SK-N-SH (cell line): Measurements from ENCODE around the gene SLC2A10. TPM values are rescaled to one million over a fixed set of nuclear protein-coding genes. Genes with fewer than 3 reads are reported as not detected.

Experiments
- CTCF ChIA-PET: fragments of 300-600, 350-600 bp; formaldehyde crosslinking; extraction: SDS; loops from one replicate; lab custom pipeline; 2021; lab: Yijun Ruan, JAX
- POLR2A ChIA-PET: fragments of 350-600 bp; sonication (Branson Sonifier 250); formaldehyde crosslinking; extraction: SDS; loops from one replicate; lab custom pipeline; 2020; ENCODE audit warnings: antibody characterized with exemption, inconsistent platforms; lab: Yijun Ruan, JAX
- DNase-seq: peaks from one replicate; pipeline ENCODE4 v3.0.0; 2012
- H2AFZ ChIP-seq: fragments of 200-600 bp; sonication (generic); 2 replicates; pipeline ENCODE4 v1.8.1; 2016; ENCODE audit warnings: antibody characterized with exemption, mild to moderate bottlenecking, low read depth
- H3F3A ChIP-seq: fragments of 200-600 bp; sonication (generic); replicated peaks from 2 replicates; pipeline ENCODE3; 2016; ENCODE audit warnings: antibody characterized with exemption, mild to moderate bottlenecking; ENCODE audit not compliant: insufficient read depth
- H3K27ac ChIP-seq, 2 experiments: fragments of 200-500 bp in 1 of 2; fragments of 200-600 bp in 1 of 2; sonication (Bioruptor generic) in 1 of 2; sonication (generic), shearing (Covaris generic) in 1 of 2; 2 replicates each; pipeline versions ENCODE4 v1.5.1 to v1.6.1; 2014 to 2016; ENCODE audit warnings: low read depth in 2 of 2, inconsistent platforms in 1 of 2, low read length in 1 of 2, mild to moderate bottlenecking in 1 of 2, mixed read lengths in 1 of 2
- H3K27me3 ChIP-seq: fragments of 200-600 bp; sonication (generic), shearing (Covaris generic); 2 replicates; pipeline ENCODE4 v1.6.1; 2016; ENCODE audit warnings: mixed run types; ENCODE audit not compliant: insufficient read depth
- H3K36me3 ChIP-seq, 2 experiments: fragments of 200-500 bp in 1 of 2; fragments of 200-600 bp in 1 of 2; sonication (Bioruptor generic) in 1 of 2; sonication (generic) in 1 of 2; replicated peaks in 1 of 2; 2 replicates each; pipeline versions ENCODE3 to v1.5.1; 2014 to 2016; ENCODE audit warnings: low read length in 1 of 2, mild to moderate bottlenecking in 1 of 2; ENCODE audit not compliant: insufficient read depth in 2 of 2, control insufficient read depth in 1 of 2
- H3K4me1 ChIP-seq, 2 experiments: fragments of 200-500 bp in 1 of 2; fragments of 200-600 bp in 1 of 2; sonication (Bioruptor generic) in 1 of 2; sonication (generic), shearing (Covaris generic) in 1 of 2; 2 replicates each; pipeline versions ENCODE4 v1.5.1 to v1.6.1; 2014 to 2016; ENCODE audit warnings: low read depth in 1 of 2, low read length in 1 of 2, mixed run types in 1 of 2; ENCODE audit not compliant: insufficient read depth in 2 of 2, control insufficient read depth in 1 of 2
- H3K4me2 ChIP-seq: fragments of 200-600 bp; sonication (generic), shearing (Covaris generic); 2 replicates; pipeline ENCODE4 v1.6.1; 2017; ENCODE audit warnings: mixed run types
- H3K4me3 ChIP-seq, 2 experiments: fragments of 200-500 bp in 1 of 2; fragments of 200-600 bp in 1 of 2; sonication (Bioruptor generic) in 1 of 2; sonication (generic), shearing (Covaris generic) in 1 of 2; 2 replicates each; pipeline versions ENCODE4 v1.5.1 to v1.8.1; 2014 to 2016; ENCODE audit warnings: low read depth in 2 of 2, inconsistent platforms in 1 of 2, low read length in 1 of 2, mild to moderate bottlenecking in 1 of 2, mixed read lengths in 1 of 2, moderate library complexity in 1 of 2
- H3K79me2 ChIP-seq: fragments of 200-600 bp; sonication (generic); 2 replicates; pipeline ENCODE4 v1.8.1; 2017; ENCODE audit warnings: mild to moderate bottlenecking; ENCODE audit not compliant: insufficient read depth
- H3K9ac ChIP-seq: fragments of 200-600 bp; sonication (generic); 2 replicates; pipeline ENCODE4 v1.6.1; 2017; ENCODE audit warnings: mixed run types
- H3K9me2 ChIP-seq: fragments of 200-600 bp; sonication (generic); 2 replicates; pipeline ENCODE4 v1.6.1; 2017; ENCODE audit warnings: mixed run types
- H3K9me3 ChIP-seq: fragments of 200-600 bp; sonication (generic); 2 replicates; pipeline ENCODE4 v1.6.1; 2017; ENCODE audit warnings: mixed run types, mild to moderate bottlenecking, moderate library complexity
- H4K20me1 ChIP-seq: fragments of 200-600 bp; sonication (generic); 2 replicates; pipeline ENCODE4 v1.6.1; 2017; ENCODE audit warnings: mild to moderate bottlenecking, mixed run types; ENCODE audit not compliant: insufficient read depth
- ELF1 ChIP-seq: IDR thresholded peaks from 2 replicates; pipeline ENCODE4 v1.4.0; 2012
- EZH2phosphoT487 ChIP-seq: fragments of 200-600 bp; sonication (generic); IDR thresholded peaks from 2 replicates; pipeline ENCODE4 v1.6.1; 2017; ENCODE audit warnings: low read depth, mixed run types, mild to moderate bottlenecking, antibody characterized with exemption, moderate library complexity, borderline replicate concordance
- FOXM1 ChIP-seq: IDR thresholded peaks from 2 replicates; pipeline ENCODE4 v1.4.0; 2012; ENCODE audit warnings: low read depth, mild to moderate bottlenecking
- GATA2 ChIP-seq: sonication (generic); formaldehyde crosslinking; IDR thresholded peaks from 2 replicates; pipeline ENCODE4 v1.5.0; 2020; ENCODE audit warnings: mild to moderate bottlenecking, missing genetic modification reagents
- JUND ChIP-seq: IDR thresholded peaks from 2 replicates; pipeline ENCODE4 v1.4.0; 2012
- MEF2A ChIP-seq: IDR thresholded peaks from 2 replicates; pipeline ENCODE4 v1.4.0; 2012; ENCODE audit warnings: low read depth, borderline replicate concordance
- NFIC ChIP-seq: IDR thresholded peaks from 2 replicates; pipeline ENCODE4 v1.4.0; 2012; ENCODE audit warnings: borderline replicate concordance
- RCOR1 ChIP-seq: fragments of 150-350 bp; IDR thresholded peaks from 2 replicates; pipeline ENCODE4 v1.6.1; 2017; ENCODE audit warnings: antibody characterized with exemption, low read length
- SIN3A ChIP-seq: IDR thresholded peaks from 2 replicates; pipeline ENCODE4 v1.6.1; 2012; ENCODE audit warnings: low read depth, mild to moderate bottlenecking, low read length, moderate library complexity, borderline replicate concordance
- TEAD4 ChIP-seq: IDR thresholded peaks from 2 replicates; pipeline ENCODE4 v1.4.0; 2012; ENCODE audit warnings: mild to moderate bottlenecking, borderline replicate concordance; ENCODE audit not compliant: insufficient read depth
- YY1 ChIP-seq: IDR thresholded peaks from 2 replicates; pipeline ENCODE4 v1.4.0; 2012; ENCODE audit warnings: low read depth, mild to moderate bottlenecking
- ZBTB33 ChIP-seq: IDR thresholded peaks from 2 replicates; pipeline ENCODE4 v1.4.0; 2012; ENCODE audit warnings: low read depth, borderline replicate concordance
- WGBS: methylation state at CpG from one replicate; pipeline ENCODE4 v1.1.6; 2017; ENCODE audit warnings: low lambda C conversion rate; 5-methylcytosine and 5-hydroxymethylcytosine counted together
- polyA plus RNA-seq, 3 experiments: library from polyadenylated mRNA; depleted of rRNA; stranded (reverse); fragments of >200 nt; gene quantifications; 2 replicates each; pipeline ENCODE4 v1.2.3, GENCODE V29; 2012
- TF ChIP-seq, protein P1 (sequence below): IDR thresholded peaks from 2 replicates; pipeline ENCODE4 v1.4.0; 2012; ENCODE audit warnings: low read depth
- TF ChIP-seq, protein P2 (sequence below): fragments of 150-350 bp; IDR thresholded peaks from 2 replicates; pipeline ENCODE4 v1.6.1; 2016; ENCODE audit warnings: mild to moderate bottlenecking, low read depth, low read length

SLC2A10 gene
- polyA plus RNA-seq, 1 of the 3 experiments (the other 2 are of a cell fraction): 12.6 TPM

GRCh38 chr20:46696791-46697279, 12.6 kb upstream of the SLC2A10 start:
- WGBS: 63% methylated on average over 2 of the region's 3 CpGs
- H3K27me3 ChIP-seq: no peaks in the 10 kb centered on the region
- ChIA-PET CTCF (interaction anchor here (0.6 to 1.2 kb wide), 4 partner anchors 13 to 90 kb away, joined by 3 to 4 read pairs (median 3); no protein-coding TSS in a partner anchor), POLR2A (no interaction called here)
- no peak overlapping the region for H3K27ac ChIP-seq
- DNase-seq: no peak
- no peaks in the 10 kb centered on the region for H4K20me1 ChIP-seq
- H3K9me2 ChIP-seq: no peaks in the 10 kb centered on the region
- no peaks in the 10 kb centered on the region for H3K79me2 ChIP-seq
- H3K36me3 ChIP-seq: no peaks in the 10 kb centered on the region
- no peak overlapping the region for H3K9ac ChIP-seq
- H3K9me3 ChIP-seq: no peaks in the 10 kb centered on the region
- H3K4me3 ChIP-seq: no peak overlapping the region
- TF ChIP-seq NFIC (no peak), FOXM1 (no peak), YY1 (no peak), EZH2phosphoT487 (no peak), JUND (no peak), TEAD4 (no peak), ELF1 (no peak), RCOR1 (no peak), MEF2A (no peak)
- TF ChIP-seq, protein P1, sequence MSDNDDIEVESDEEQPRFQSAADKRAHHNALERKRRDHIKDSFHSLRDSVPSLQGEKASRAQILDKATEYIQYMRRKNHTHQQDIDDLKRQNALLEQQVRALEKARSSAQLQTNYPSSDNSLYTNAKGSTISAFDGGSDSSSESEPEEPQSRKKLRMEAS: no peak
- TF ChIP-seq, protein P2, sequence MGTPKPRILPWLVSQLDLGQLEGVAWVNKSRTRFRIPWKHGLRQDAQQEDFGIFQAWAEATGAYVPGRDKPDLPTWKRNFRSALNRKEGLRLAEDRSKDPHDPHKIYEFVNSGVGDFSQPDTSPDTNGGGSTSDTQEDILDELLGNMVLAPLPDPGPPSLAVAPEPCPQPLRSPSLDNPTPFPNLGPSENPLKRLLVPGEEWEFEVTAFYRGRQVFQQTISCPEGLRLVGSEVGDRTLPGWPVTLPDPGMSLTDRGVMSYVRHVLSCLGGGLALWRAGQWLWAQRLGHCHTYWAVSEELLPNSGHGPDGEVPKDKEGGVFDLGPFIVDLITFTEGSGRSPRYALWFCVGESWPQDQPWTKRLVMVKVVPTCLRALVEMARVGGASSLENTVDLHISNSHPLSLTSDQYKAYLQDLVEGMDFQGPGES: no peak
- no peak overlapping the region for H3K4me2 ChIP-seq
- H3F3A ChIP-seq: peaks cover 6% of the 10 kb centered on the region
- H2AFZ ChIP-seq: no peak overlapping the region
- peaks cover 0 to 2% of the 10 kb centered on the region in 2 experiments; a peak in 1 of 4 replicates for H3K4me1 ChIP-seq

- 73% methylated on average over 2 of the region's 2 CpGs for WGBS
- CTCF ChIA-PET: interaction anchor here (0.7 kb wide), 1 partner anchor 9 kb away, joined by 3 read pairs; no protein-coding TSS in a partner anchor
- Histone ChIP-seq H3K4me1 (peaks cover 0 to 2% of the 10 kb centered on the region in 2 experiments; a peak in 1 of 4 replicates), H3K27ac (no peak overlapping the region), H3K9me3 (no peaks in the 10 kb centered on the region), H3K4me2 (no peak overlapping the region), H3F3A (peaks cover 3% of the 10 kb centered on the region), H4K20me1 (no peaks in the 10 kb centered on the region), H3K27me3 (no peaks in the 10 kb centered on the region), H3K9ac (no peak overlapping the region), H2AFZ (no peak overlapping the region), H3K79me2 (no peaks in the 10 kb centered on the region), H3K4me3 (no peak overlapping the region), H3K9me2 (no peaks in the 10 kb centered on the region), H3K36me3 (no peaks in the 10 kb centered on the region)
- TF ChIP-seq ZBTB33 (no peak), SIN3A (no peak), NFIC (no peak), GATA2 (CRISPR knock-in tag) (no peak)
- DNase-seq: no peak
- POLR2A ChIA-PET: interaction anchor here (0.6 kb wide), 1 partner anchor 183 kb away, joined by 4 read pairs; no protein-coding TSS in a partner anchor
Measured at GRCh38 chr20:46698788-46699187, 10.7 kb upstream of the SLC2A10 start.
